Measurements from ENCODE around the gene BEND3. TPM values are rescaled to one million over a fixed set of nuclear protein-coding genes. Genes with fewer than 3 reads are reported as not detected.
"Not testable (repeated sequence)": the region's sequence is repeated elsewhere in the genome, so short reads cannot be mapped to it uniquely, and the experiment has no call there.

The BEND3 gene
- total and polyA plus RNA-seq, 2 of the 8 experiments (the other 6 are each of a cell fraction or from before 2014, with no cell fraction given): 25.2 to 38.8 TPM

- H4K20me1 ChIP-seq (replicated peaks in 1 of 2; ENCODE audit: control insufficient read depth in 1 of 2, insufficient read depth in 2 of 2, low read length in 2 of 2); H3K9ac ChIP-seq (replicated peaks in 1 of 4; ENCODE audit: extremely low read depth in 1 of 4, low read depth in 3 of 4, low read length in 3 of 4); H2BK5ac ChIP-seq (ENCODE audit: low read depth, low read length); H3K36me3 ChIP-seq (ENCODE audit: control insufficient read depth in 2 of 4, insufficient read depth in 4 of 4, low read length in 3 of 4); H3K9me3 ChIP-seq (ENCODE audit: insufficient read depth in 2 of 2, low read depth in 1 of 2, low read length in 1 of 2); H3K56ac ChIP-seq (replicated peaks; ENCODE audit: insufficient read length, low read depth, low read length); H2AFZ ChIP-seq (ENCODE audit: low read length); H2BK120ac ChIP-seq (replicated peaks; ENCODE audit: low read depth, low read length); H3K27ac ChIP-seq (ENCODE audit: low read depth, low read length); H2BK20ac ChIP-seq (ENCODE audit: low read length); H4K5ac ChIP-seq (ENCODE audit: insufficient read length, low read depth, low read length); H3K23me2 ChIP-seq (ENCODE audit: low read depth, low read length); H3K23ac ChIP-seq (ENCODE audit: insufficient read length); FAIRE-seq; H3K4me3 ChIP-seq (ENCODE audit: extremely low read depth in 1 of 4, insufficient read depth in 2 of 4, low read depth in 3 of 4, low read length in 4 of 4); H3K79me1 ChIP-seq (ENCODE audit: low read depth, low read length); H4K8ac ChIP-seq (ENCODE audit: extremely low read depth, insufficient read depth, low read length); H2AK5ac ChIP-seq (ENCODE audit: low read depth, low read length); H4K91ac ChIP-seq (replicated peaks; ENCODE audit: insufficient read length, low read length); DNase-seq (ENCODE audit: low read depth in 1 of 2, low spot score in 2 of 2); H3K14ac ChIP-seq (ENCODE audit: insufficient read length); H3K18ac ChIP-seq (ENCODE audit: extremely low read depth, low read length); H3K4ac ChIP-seq (replicated peaks; ENCODE audit: insufficient read length, low read depth, low read length); H3K79me2 ChIP-seq (ENCODE audit: control insufficient read depth in 1 of 2, insufficient read depth in 2 of 2, low read length in 2 of 2); H3K4me1 ChIP-seq (replicated peaks in 1 of 4; ENCODE audit: control insufficient read depth in 3 of 4, insufficient read depth in 4 of 4, low read length in 3 of 4); H2BK15ac ChIP-seq (ENCODE audit: low read length); H3K4me2 ChIP-seq (ENCODE audit: insufficient read depth in 1 of 2, low read depth in 2 of 2, low read length in 2 of 2); H3K27me3 ChIP-seq (replicated peaks in 1 of 4; ENCODE audit: control insufficient read depth in 3 of 4, extremely low read depth in 1 of 4, insufficient read depth in 3 of 4, low read length in 3 of 4): not testable (repeated sequence)
- ChIA-PET CTCF (ENCODE audit: partially characterized antibody) (interaction anchor here (0.9 kb wide), 1 partner anchor 16 kb away, joined by 3 read pairs; no protein-coding TSS in a partner anchor), POLR2A (ENCODE audit: partially characterized antibody) (interaction anchor here (1.9 kb wide), 1 partner anchor 19 kb away, joined by 6 read pairs; the partner anchor contains the start of gene BEND3)
- H2BK12ac ChIP-seq (ENCODE audit: low read depth, low read length): peak overlapping the region; percentile 5; the same call in 1 of the 2 replicates
- 95% methylated on average over 14 of the region's 14 CpGs; no CpG with 5 or more reads in 1 of the 2 experiments for WGBS, 2 experiments (ENCODE audit: extremely low coverage in 1 of 2, insufficient coverage in 1 of 2, insufficient read length in 1 of 2, insufficient replicate concordance in 2 of 2, low coverage in 1 of 2, low lambda C conversion rate in 2 of 2, missing lambda C conversion rate in 1 of 2)
These were observed 19.8 kb upstream of the BEND3 start for GRCh38 chr6:107135048-107135680.
